ENCODE results near the gene LSM10.

The LSM10 gene

GRCh38 chr1:36352910-36353878 lies 44.5 kb downstream of the LSM10 start:
- no peak for DNase-seq (ENCODE audit: low read depth)
- TF ChIP-seq CTCF (IDR thresholded peaks at IDR 0.05; ENCODE audit: insufficient read depth, low read depth, low read length, missing control alignments) = no peak
- no peak overlapping the region for H3K4me3 ChIP-seq (ENCODE audit: low read depth, low read length)

GRCh38 chr1:36352125-36352909 lies 45.4 kb downstream of the LSM10 start:
- no peak overlapping the region for H3K4me3 ChIP-seq (ENCODE audit: low read depth, low read length)
- TF ChIP-seq CTCF (IDR thresholded peaks at IDR 0.05; ENCODE audit: insufficient read depth, low read depth, low read length, missing control alignments) = no peak
- no peak for DNase-seq (ENCODE audit: low read depth)

- H3K4me3 ChIP-seq (ENCODE audit: low read depth, low read length) = no peak overlapping the region
- no peak for DNase-seq (ENCODE audit: low read depth)
- TF ChIP-seq CTCF (IDR thresholded peaks at IDR 0.05; ENCODE audit: insufficient read depth, low read depth, low read length, missing control alignments) = no peak
Measured at GRCh38 chr1:36351227-36351977, 46.3 kb downstream of the LSM10 start.

- DNase-seq (ENCODE audit: low read depth) = peak; percentile 45
- no peak overlapping the region for H3K4me3 ChIP-seq (ENCODE audit: low read depth, low read length)
- no peak for TF ChIP-seq CTCF (IDR thresholded peaks at IDR 0.05; ENCODE audit: insufficient read depth, low read depth, low read length, missing control alignments)
Measured at GRCh38 chr1:36350659-36351226, 47.0 kb downstream of the LSM10 start.

GRCh38 chr1:36349839-36350238 lies 47.9 kb downstream of the LSM10 start:
- no peak for DNase-seq (ENCODE audit: low read depth)
- no peak overlapping the region for H3K4me3 ChIP-seq (ENCODE audit: low read depth, low read length)
- TF ChIP-seq CTCF (IDR thresholded peaks at IDR 0.05; ENCODE audit: insufficient read depth, low read depth, low read length, missing control alignments) = no peak

GRCh38 chr1:36349241-36349671 lies 48.5 kb downstream of the LSM10 start:
- no peak for TF ChIP-seq CTCF (IDR thresholded peaks at IDR 0.05; ENCODE audit: insufficient read depth, low read depth, low read length, missing control alignments)
- no peak overlapping the region for H3K4me3 ChIP-seq (ENCODE audit: low read depth, low read length)
- DNase-seq (ENCODE audit: low read depth) = peak; percentile 94
